OCI-LY1 (cell line): Measurements from ENCODE around the gene PDE9A.

Experiments used
- H2AFZ ChIP-seq: fragments of 200-600 bp; sonication (generic), shearing (Covaris generic); 2 replicates; pipeline ENCODE4 v1.6.0; 2014; ENCODE audit warnings: antibody characterized with exemption, mild to moderate bottlenecking, low read length
- H3F3A ChIP-seq: fragments of 200-600 bp; sonication (generic), shearing (Covaris generic); 2 replicates; pipeline ENCODE4 v1.6.0; 2014; ENCODE audit warnings: mild to moderate bottlenecking, antibody characterized with exemption, low read length, moderate library complexity; ENCODE audit not compliant: insufficient read depth
- H3K27ac ChIP-seq: fragments of 200-600 bp; sonication (generic); 2 replicates; pipeline ENCODE4 v1.5.1; 2014; ENCODE audit warnings: low read length, mixed run types, mild to moderate bottlenecking, low read depth; ENCODE audit not compliant: poor library complexity, severe bottlenecking
- H3K27me3 ChIP-seq: fragments of 200-600 bp; sonication (generic); 2 replicates; pipeline ENCODE4 v1.6.0; 2014; ENCODE audit warnings: antibody characterized with exemption, mild to moderate bottlenecking, low read length, moderate library complexity; ENCODE audit not compliant: insufficient read depth
- H3K36me3 ChIP-seq: fragments of 200-600 bp; sonication (generic); 2 replicates; pipeline ENCODE4 v1.6.1; 2014; ENCODE audit warnings: mild to moderate bottlenecking, antibody characterized with exemption, low read length, moderate library complexity, mixed read lengths; ENCODE audit not compliant: insufficient read depth
- H3K4me1 ChIP-seq: fragments of 200-600 bp; sonication (generic); 2 replicates; pipeline ENCODE4 v1.5.1; 2014; ENCODE audit warnings: mild to moderate bottlenecking, low read length, moderate library complexity; ENCODE audit not compliant: insufficient read depth, severe bottlenecking
- H3K4me2 ChIP-seq: fragments of 200-600 bp; sonication (generic), shearing (Covaris generic); 2 replicates; pipeline ENCODE4 v1.6.1; 2014; ENCODE audit warnings: low read length
- H3K4me3 ChIP-seq: fragments of 200-600 bp; sonication (generic); 2 replicates; pipeline ENCODE4 v1.5.1; 2014; ENCODE audit warnings: low read length, low read depth, mild to moderate bottlenecking, mixed read lengths; ENCODE audit not compliant: poor library complexity, severe bottlenecking
- H3K79me2 ChIP-seq: fragments of 200-600 bp; shearing (Covaris generic); 2 replicates; pipeline ENCODE4 v1.6.1; 2016; ENCODE audit warnings: mixed run types, low read length, mixed read lengths; ENCODE audit not compliant: insufficient read depth
- H3K9ac ChIP-seq: fragments of 200-600 bp; sonication (generic), shearing (Covaris generic); 2 replicates; pipeline ENCODE4 v1.6.1; 2014; ENCODE audit warnings: mild to moderate bottlenecking, low read length, mixed read lengths
- H3K9me2 ChIP-seq: fragments of 200-600 bp; sonication (generic), shearing (Covaris generic); 2 replicates; pipeline ENCODE4 v1.6.1; 2014; ENCODE audit warnings: low read depth, mild to moderate bottlenecking, low read length, mixed read lengths
- H3K9me3 ChIP-seq: fragments of 200-600 bp; shearing (Covaris generic); 2 replicates; pipeline ENCODE4 v1.6.1; 2014; ENCODE audit warnings: low read length, mixed read lengths
- H4K20me1 ChIP-seq: fragments of 200-600 bp; sonication (generic), shearing (Covaris generic); 2 replicates; pipeline ENCODE4 v1.6.0; 2016; ENCODE audit warnings: mild to moderate bottlenecking, low read length; ENCODE audit not compliant: insufficient read depth
- EZH2 ChIP-seq: fragments of 200-600 bp; sonication (generic), shearing (Covaris generic); IDR thresholded peaks from 2 replicates; pipeline ENCODE4 v1.8.0; 2017; ENCODE audit warnings: borderline replicate concordance, mixed run types, mild to moderate bottlenecking, antibody characterized with exemption, low read length, moderate library complexity, mixed read lengths
- TF ChIP-seq, protein P1 (sequence below): fragments of 200-600 bp; sonication (generic), shearing (Covaris generic); IDR thresholded peaks from 2 replicates; pipeline ENCODE4 v1.5.1; 2017; ENCODE audit warnings: mild to moderate bottlenecking, antibody characterized with exemption, low read length, moderate library complexity, mixed read lengths

PDE9A gene

GRCh38 chr21:42616941-42617340 is 36.5 kb upstream of the PDE9A start:
- H4K20me1 ChIP-seq, result no peaks in the 10 kb centered on the region
- H3K4me1 ChIP-seq, result no peaks in the 10 kb centered on the region
- no peaks in the 10 kb centered on the region for H3F3A ChIP-seq
- H3K9me3 ChIP-seq, result no peaks in the 10 kb centered on the region
- no peaks in the 10 kb centered on the region for H3K36me3 ChIP-seq
- no peak overlapping the region for H2AFZ ChIP-seq
- no peak overlapping the region for H3K27ac ChIP-seq
- H3K9me2 ChIP-seq, result no peaks in the 10 kb centered on the region
- H3K79me2 ChIP-seq, result no peaks in the 10 kb centered on the region
- no peak overlapping the region for H3K4me2 ChIP-seq
- TF ChIP-seq, protein P1, sequence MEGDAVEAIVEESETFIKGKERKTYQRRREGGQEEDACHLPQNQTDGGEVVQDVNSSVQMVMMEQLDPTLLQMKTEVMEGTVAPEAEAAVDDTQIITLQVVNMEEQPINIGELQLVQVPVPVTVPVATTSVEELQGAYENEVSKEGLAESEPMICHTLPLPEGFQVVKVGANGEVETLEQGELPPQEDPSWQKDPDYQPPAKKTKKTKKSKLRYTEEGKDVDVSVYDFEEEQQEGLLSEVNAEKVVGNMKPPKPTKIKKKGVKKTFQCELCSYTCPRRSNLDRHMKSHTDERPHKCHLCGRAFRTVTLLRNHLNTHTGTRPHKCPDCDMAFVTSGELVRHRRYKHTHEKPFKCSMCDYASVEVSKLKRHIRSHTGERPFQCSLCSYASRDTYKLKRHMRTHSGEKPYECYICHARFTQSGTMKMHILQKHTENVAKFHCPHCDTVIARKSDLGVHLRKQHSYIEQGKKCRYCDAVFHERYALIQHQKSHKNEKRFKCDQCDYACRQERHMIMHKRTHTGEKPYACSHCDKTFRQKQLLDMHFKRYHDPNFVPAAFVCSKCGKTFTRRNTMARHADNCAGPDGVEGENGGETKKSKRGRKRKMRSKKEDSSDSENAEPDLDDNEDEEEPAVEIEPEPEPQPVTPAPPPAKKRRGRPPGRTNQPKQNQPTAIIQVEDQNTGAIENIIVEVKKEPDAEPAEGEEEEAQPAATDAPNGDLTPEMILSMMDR, result no peak
- TF ChIP-seq EZH2, result no peak
- no peaks in the 10 kb centered on the region; the same call in 1 of the 2 replicates for H3K27me3 ChIP-seq
- H3K9ac ChIP-seq, result no peak overlapping the region
- H3K4me3 ChIP-seq, result no peak overlapping the region

DNA sequence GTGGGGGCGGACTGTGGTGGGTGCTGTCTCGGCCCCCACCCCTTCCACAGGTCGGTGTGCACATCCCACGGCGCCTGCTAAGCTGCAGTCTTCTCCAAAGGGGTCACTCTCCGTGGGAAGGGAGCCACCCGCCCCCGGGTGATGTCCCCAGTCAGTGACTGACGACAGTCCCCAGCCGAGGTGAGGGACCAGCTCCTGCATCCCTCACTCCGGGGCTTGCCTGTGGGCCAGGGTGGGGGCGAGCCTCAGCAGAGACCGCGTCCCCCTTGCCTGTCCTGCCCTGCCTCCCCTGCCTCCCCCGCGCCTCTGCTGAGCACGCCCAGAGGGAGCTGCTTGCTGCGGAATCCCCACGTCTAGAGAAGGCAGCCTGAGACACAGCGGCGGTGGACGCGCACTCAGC is 35.9 kb upstream of the PDE9A start:
- Histone ChIP-seq H3K27me3 (no peaks in the 10 kb centered on the region; the same call in 1 of the 2 replicates), H3K27ac (no peak overlapping the region), H3K9me2 (no peaks in the 10 kb centered on the region), H3F3A (no peaks in the 10 kb centered on the region), H3K4me2 (no peak overlapping the region), H3K4me1 (no peaks in the 10 kb centered on the region), H4K20me1 (no peaks in the 10 kb centered on the region), H3K79me2 (no peaks in the 10 kb centered on the region), H2AFZ (no peak overlapping the region), H3K36me3 (no peaks in the 10 kb centered on the region), H3K4me3 (no peak overlapping the region), H3K9ac (no peak overlapping the region), H3K9me3 (no peaks in the 10 kb centered on the region)
- TF ChIP-seq, protein P1, result no peak
- no peak for TF ChIP-seq EZH2

GRCh38 chr21:42618707-42619102 is 34.7 kb upstream of the PDE9A start:
- Histone ChIP-seq H3K4me2 (no peak overlapping the region), H3K9me3 (no peaks in the 10 kb centered on the region), H3K79me2 (no peaks in the 10 kb centered on the region), H3K27ac (no peak overlapping the region), H3F3A (no peaks in the 10 kb centered on the region), H4K20me1 (no peaks in the 10 kb centered on the region), H2AFZ (no peak overlapping the region), H3K4me3 (no peak overlapping the region), H3K9me2 (no peaks in the 10 kb centered on the region), H3K27me3 (no peaks in the 10 kb centered on the region; the same call in none of the 2 replicates), H3K4me1 (no peaks in the 10 kb centered on the region), H3K9ac (no peak overlapping the region), H3K36me3 (no peaks in the 10 kb centered on the region)
- TF ChIP-seq EZH2, result no peak

DNA sequence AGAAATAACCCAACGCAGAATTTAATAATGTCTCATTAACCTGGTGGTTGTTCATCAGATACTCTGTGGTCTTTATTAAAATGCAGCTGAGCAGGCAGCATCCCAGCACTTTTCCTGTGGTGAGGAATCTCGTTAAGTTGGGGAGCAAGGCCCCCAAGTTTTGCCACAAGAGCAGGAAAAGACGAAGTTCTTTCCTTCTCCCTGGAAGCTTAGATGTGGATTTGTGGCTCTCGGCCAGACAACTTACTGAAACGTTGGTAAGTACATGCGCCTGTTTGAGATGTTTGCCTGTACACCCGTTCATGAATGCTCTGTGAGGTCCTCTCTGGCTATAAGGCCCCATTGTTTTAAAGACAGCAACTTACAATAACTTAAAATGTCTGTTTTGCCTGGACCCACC is 34.3 kb upstream of the PDE9A start:
- H2AFZ ChIP-seq, result no peak overlapping the region
- H3K27ac ChIP-seq, result no peak overlapping the region
- no peak overlapping the region for H3K9ac ChIP-seq
- no peaks in the 10 kb centered on the region for H4K20me1 ChIP-seq
- H3K4me3 ChIP-seq, result no peak overlapping the region
- TF ChIP-seq EZH2, result no peak
- TF ChIP-seq, protein P1, result no peak
- no peaks in the 10 kb centered on the region for H3K4me1 ChIP-seq
- H3K9me3 ChIP-seq, result no peaks in the 10 kb centered on the region
- no peaks in the 10 kb centered on the region for H3K36me3 ChIP-seq
- no peak overlapping the region for H3K4me2 ChIP-seq
- no peaks in the 10 kb centered on the region for H3F3A ChIP-seq
- no peaks in the 10 kb centered on the region for H3K79me2 ChIP-seq
- H3K27me3 ChIP-seq, result no peaks in the 10 kb centered on the region; the same call in none of the 2 replicates
- H3K9me2 ChIP-seq, result no peaks in the 10 kb centered on the region
